K562 (cell line): ENCODE results near the gene HSD17B2. TPM values are rescaled to one million over a fixed set of nuclear protein-coding genes. Genes with fewer than 3 reads are reported as not detected.

ENCODE experiments used
- ATAC-seq: fragments of 200-7000 bp; cut with Tn5 transposase; 3 replicates; pipeline ENCODE4 v1.9.1; 2020; ENCODE audit warnings: moderate library complexity
- BruUV-seq: library from RNA; stranded (reverse); fragments of 400-500 nt; replicated peaks from 2 replicates; lab custom pipeline; 2021; lab: Mats Ljungman, UMichigan
- CTCF ChIA-PET: fragments of 300-600 bp; formaldehyde crosslinking; extraction: SDS; loops from one replicate; lab custom pipeline; 2021; ENCODE audit warnings: low intra/inter-chr PET ratio; lab: Yijun Ruan, JAX
- POLR2A ChIA-PET: fragments of 300-600, 350-650 bp; sonication (Branson Sonifier 250); formaldehyde crosslinking; extraction: SDS; loops from one replicate; lab custom pipeline; 2021; ENCODE audit warnings: antibody characterized with exemption, inconsistent platforms; lab: Yijun Ruan, JAX
- DNase-seq, 4 experiments: peaks; one replicate each; pipeline versions ENCODE4 v3.0.0 to v3.0.0-alpha.2; 2011 to 2018; ENCODE audit warnings: low spot score in 3 of 4, mixed read lengths in 3 of 4; ENCODE audit errors: extremely low read depth in 1 of 4
- FAIRE-seq: peaks from 2 replicates; lab custom pipeline; 2011; peaks lifted over from hg19 to GRCh38; lab: Jason Lieb, UNC
- H2AFZ ChIP-seq: 2 replicates; pipeline ENCODE4 v1.6.0; 2011; ENCODE audit warnings: low read depth, low read length, control low read depth, inconsistent platforms
- H3K27ac ChIP-seq: fragments of 200-600 bp; 3 replicates; pipeline ENCODE4 v1.8.0; 2011; ENCODE audit warnings: low read depth, mild to moderate bottlenecking, control low read depth, inconsistent platforms, low read length, moderate library complexity, mixed read lengths; ENCODE audit errors: extremely low read depth
- H3K27me3 ChIP-seq, 2 experiments: fragments of 300-600 bp in 1 of 2; 2 replicates in 1 of 2; 3 replicates in 1 of 2; pipeline versions ENCODE4 v1.6.0 to v1.8.0; 2011; ENCODE audit warnings: inconsistent platforms in 2 of 2, low read length in 2 of 2, mild to moderate bottlenecking in 1 of 2, mixed read lengths in 1 of 2, moderate library complexity in 1 of 2; ENCODE audit not compliant: control insufficient read depth in 2 of 2, insufficient read depth in 2 of 2
- H3K36me3 ChIP-seq: fragments of 300-600 bp; 3 replicates; pipeline ENCODE4 v1.8.0; 2011; ENCODE audit warnings: mild to moderate bottlenecking, low read length, inconsistent platforms; ENCODE audit not compliant: control insufficient read depth, insufficient read depth
- H3K4me1 ChIP-seq, 2 experiments: fragments of 200-600 bp in 1 of 2; replicated peaks in 1 of 2; 2 replicates in 1 of 2; 3 replicates in 1 of 2; pipeline versions ENCODE4 v1.5.1 to v1.8.0; 2011; ENCODE audit warnings: inconsistent platforms in 2 of 2, low read length in 2 of 2, mild to moderate bottlenecking in 1 of 2, mixed read lengths in 1 of 2, moderate library complexity in 1 of 2; ENCODE audit not compliant: control insufficient read depth in 2 of 2, insufficient read depth in 2 of 2
- H3K4me2 ChIP-seq: 2 replicates; pipeline ENCODE4 v1.6.1; 2011; ENCODE audit warnings: low read length, control low read depth, inconsistent platforms, mixed read lengths; ENCODE audit not compliant: insufficient read depth
- H3K4me3 ChIP-seq: fragments of 200-600 bp; sonication (generic), shearing (Covaris generic); 2 replicates; pipeline ENCODE4 v1.5.1; 2016; ENCODE audit warnings: control low read depth, inconsistent platforms
- H3K79me2 ChIP-seq: fragments of 200-600 bp; 3 replicates; pipeline ENCODE4 v1.8.0; 2011; ENCODE audit warnings: low read length, inconsistent platforms; ENCODE audit not compliant: control insufficient read depth, insufficient read depth
- H3K9ac ChIP-seq, 2 experiments: 2 replicates each; pipeline versions ENCODE4 v1.6.0 to v1.6.1; 2011; ENCODE audit warnings: low read depth in 2 of 2, low read length in 2 of 2, control low read depth in 1 of 2, inconsistent platforms in 1 of 2, mild to moderate bottlenecking in 1 of 2, mixed read lengths in 1 of 2; ENCODE audit not compliant: insufficient read depth in 1 of 2
- H3K9me1 ChIP-seq: one replicate; pipeline ENCODE4 v1.6.0; 2011; ENCODE audit warnings: inconsistent platforms, mild to moderate bottlenecking, low read length, moderate library complexity; ENCODE audit not compliant: control insufficient read depth, insufficient read depth
- H3K9me3 ChIP-seq: replicated peaks from 2 replicates; pipeline ENCODE4 v1.5.1; 2011; ENCODE audit warnings: low read depth, low read length, inconsistent platforms; ENCODE audit not compliant: control insufficient read depth, insufficient read depth
- H4K20me1 ChIP-seq: replicated peaks from 2 replicates; pipeline ENCODE4 v1.6.1; 2011; ENCODE audit warnings: low read length, inconsistent platforms, mixed read lengths; ENCODE audit not compliant: control insufficient read depth, insufficient read depth
- CTCFL ChIP-seq: IDR thresholded peaks from 2 replicates; pipeline ENCODE4 v1.6.1; 2011; ENCODE audit warnings: borderline replicate concordance, low read depth, mild to moderate bottlenecking, moderate library complexity, low read length; ENCODE audit not compliant: insufficient read depth, poor library complexity, severe bottlenecking
- IRF1 ChIP-seq: sonication (generic); formaldehyde crosslinking; IDR thresholded peaks from 2 replicates; pipeline ENCODE4 v1.8.0; 2022; ENCODE audit warnings: missing genetic modification reagents, mild to moderate bottlenecking, borderline replicate concordance
- RAD21 ChIP-seq, 2 experiments: fragments of 250-450 bp in 1 of 2; fragments of 450-650 bp in 1 of 2; sonication (Bioruptor Pico) in 1 of 2; formaldehyde crosslinking in 1 of 2; IDR thresholded peaks in 1 of 2; conservative IDR thresholded peaks in 1 of 2; 2 replicates each; pipeline versions ENCODE4 v1.4.0 to v1.8.0; 2020 to 2022; ENCODE audit warnings: mild to moderate bottlenecking in 2 of 2, moderate library complexity in 1 of 2
- SIN3B ChIP-seq: fragments of 450-650 bp; IDR thresholded peaks from 2 replicates; pipeline ENCODE4 v1.6.1; 2017; ENCODE audit warnings: low read depth, mild to moderate bottlenecking, moderate library complexity
- WGBS: fragments of 100-300 bp; shearing (Covaris generic); methylation state at CpG from one replicate; pipeline ENCODE4 v1.1.6; 2016; ENCODE audit warnings: low coverage, mixed read lengths; ENCODE audit not compliant: insufficient coverage; ENCODE audit errors: missing lambda C conversion rate; 5-methylcytosine and 5-hydroxymethylcytosine counted together
- in situ Hi-C: fragments of 300-500 bp; cut with MboI; formaldehyde crosslinking; loops from 4 replicates; pipeline ENCODE4 v1.15.0; 2018; ENCODE audit warnings: inconsistent platforms, mixed read lengths
- intact Hi-C: fragments of 100-400 bp; cut with micrococcal nuclease; formaldehyde crosslinking; loops from 2 replicates; pipeline ENCODE4 v1.14.2; 2022
- polyA plus RNA-seq, 8 experiments: library from polyadenylated mRNA; depleted of rRNA in 4 of 8; stranded (reverse) in 5 of 8; unstranded in 3 of 8; fragments of >200 nt; fragmentation: Nextera tagmentation in 2 of 8; fragmentation: Illumina TruSeq in 1 of 8; extraction: Ambion mirVana in 2 of 8; extraction: Trizol in 1 of 8; gene quantifications; 2 replicates each; pipeline versions ENCODE4 v1.2.1 to v1.2.3, GENCODE V29; 2011 to 2014; ENCODE audit warnings: inconsistent platforms in 1 of 8, missing spikeins in 1 of 8
- total RNA-seq, 7 experiments: library from RNA; depleted of rRNA in 6 of 7; stranded (reverse); fragments of >200 nt in 6 of 7; fragmentation: Illumina TruSeq in 2 of 7; extraction: Trizol in 2 of 7; gene quantifications; 2 replicates each; pipeline versions ENCODE4 v1.2.1 to v1.2.3, GENCODE V29; 2011 to 2021; ENCODE audit warnings: low replicate concordance in 1 of 7
- TF ChIP-seq, protein P1 (sequence below), 2 experiments: fragments of 450-650 bp; formaldehyde crosslinking in 1 of 2; IDR thresholded peaks; 2 replicates each; pipeline versions ENCODE4 v1.4.0 to v1.6.1; 2014 to 2020; ENCODE audit warnings: mild to moderate bottlenecking in 2 of 2, borderline replicate concordance in 1 of 2, low read depth in 1 of 2

HSD17B2 gene
- total and polyA plus RNA-seq, 9 of the 15 experiments (the other 6 are each of a cell fraction or from before 2014, with no cell fraction given), result not detected

DNA sequence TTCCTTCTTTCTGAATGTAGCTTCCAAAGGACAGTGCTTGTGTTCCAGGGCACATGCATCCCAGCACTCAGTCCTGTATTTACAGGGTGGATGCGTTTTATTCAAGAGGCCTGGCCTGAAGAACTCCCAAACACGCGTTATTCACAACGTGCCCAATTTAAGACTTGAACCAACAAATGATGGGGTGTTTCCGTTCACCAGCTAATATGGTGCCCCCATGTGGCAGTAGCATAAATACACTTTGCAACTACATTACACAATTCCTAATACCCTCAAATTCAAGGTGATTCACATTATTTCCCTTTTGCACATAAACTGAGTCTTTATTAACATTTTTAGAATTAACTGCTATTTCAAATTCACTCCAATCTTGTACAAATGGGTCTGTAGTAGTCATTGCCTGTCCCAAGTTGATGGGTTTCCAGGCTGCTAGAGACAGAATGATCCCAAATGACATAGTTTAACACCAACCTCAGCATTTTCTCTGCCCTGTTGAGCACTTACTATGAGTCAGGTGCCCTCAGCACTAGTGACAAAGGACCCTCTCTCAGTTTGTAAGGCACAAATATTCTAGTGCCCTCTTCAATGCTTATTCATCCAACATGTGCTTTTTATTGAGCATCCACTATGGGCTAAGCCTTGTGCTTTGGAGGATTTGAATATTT lies 26.9 kb downstream of the HSD17B2 start:
- no peaks in the 10 kb centered on the region for H3K4me1 ChIP-seq
- peak; percentile 48 to 54 (median 53) for DNase-seq
- H3K9me3 ChIP-seq, result no peaks in the 10 kb centered on the region
- no peaks in the 10 kb centered on the region for H3K79me2 ChIP-seq
- H3K36me3 ChIP-seq, result no peaks in the 10 kb centered on the region
- no TSS peak for BruUV-seq
- no peak overlapping the region for H3K4me3 ChIP-seq
- peaks cover 3 to 13% of the 10 kb centered on the region in 2 experiments; a peak in 3 of 5 replicates for H3K27me3 ChIP-seq
- POLR2A ChIA-PET, result interaction anchor here (1.1 kb wide), 1 partner anchor 16 kb away, joined by 3 read pairs; no protein-coding TSS in a partner anchor
- in situ Hi-C loops (no loop called here), intact Hi-C loops (loop anchor here (1.0 kb wide), 1 partner anchor 172 kb away; no protein-coding TSS in a partner anchor)
- FAIRE-seq, result no peak
- no peak overlapping the region for H2AFZ ChIP-seq
- no peaks in the 10 kb centered on the region for H4K20me1 ChIP-seq
- no peak overlapping the region for H3K9ac ChIP-seq
- H3K9me1 ChIP-seq, result no peaks in the 10 kb centered on the region
- CTCF ChIA-PET, result interaction anchor here (1.5 kb wide), 1 partner anchor 121 kb away, joined by 7 read pairs; no protein-coding TSS in a partner anchor
- WGBS, result 0% methylated on average over 5 of the region's 5 CpGs
- ATAC-seq, result peak; percentile 71
- H3K27ac ChIP-seq, result no peak overlapping the region
- H3K4me2 ChIP-seq, result no peak overlapping the region
- TF ChIP-seq RAD21 (CRISPR knock-in tag; conservative IDR thresholded peaks at IDR 0.05 in 1 of 2, IDR thresholded peaks at IDR 0.05 in 1 of 2) (peak; percentile 45 to 59), IRF1 (CRISPR knock-in tag) (no peak), CTCFL (peak; percentile 21), SIN3B (no peak)
- TF ChIP-seq, protein P1, sequence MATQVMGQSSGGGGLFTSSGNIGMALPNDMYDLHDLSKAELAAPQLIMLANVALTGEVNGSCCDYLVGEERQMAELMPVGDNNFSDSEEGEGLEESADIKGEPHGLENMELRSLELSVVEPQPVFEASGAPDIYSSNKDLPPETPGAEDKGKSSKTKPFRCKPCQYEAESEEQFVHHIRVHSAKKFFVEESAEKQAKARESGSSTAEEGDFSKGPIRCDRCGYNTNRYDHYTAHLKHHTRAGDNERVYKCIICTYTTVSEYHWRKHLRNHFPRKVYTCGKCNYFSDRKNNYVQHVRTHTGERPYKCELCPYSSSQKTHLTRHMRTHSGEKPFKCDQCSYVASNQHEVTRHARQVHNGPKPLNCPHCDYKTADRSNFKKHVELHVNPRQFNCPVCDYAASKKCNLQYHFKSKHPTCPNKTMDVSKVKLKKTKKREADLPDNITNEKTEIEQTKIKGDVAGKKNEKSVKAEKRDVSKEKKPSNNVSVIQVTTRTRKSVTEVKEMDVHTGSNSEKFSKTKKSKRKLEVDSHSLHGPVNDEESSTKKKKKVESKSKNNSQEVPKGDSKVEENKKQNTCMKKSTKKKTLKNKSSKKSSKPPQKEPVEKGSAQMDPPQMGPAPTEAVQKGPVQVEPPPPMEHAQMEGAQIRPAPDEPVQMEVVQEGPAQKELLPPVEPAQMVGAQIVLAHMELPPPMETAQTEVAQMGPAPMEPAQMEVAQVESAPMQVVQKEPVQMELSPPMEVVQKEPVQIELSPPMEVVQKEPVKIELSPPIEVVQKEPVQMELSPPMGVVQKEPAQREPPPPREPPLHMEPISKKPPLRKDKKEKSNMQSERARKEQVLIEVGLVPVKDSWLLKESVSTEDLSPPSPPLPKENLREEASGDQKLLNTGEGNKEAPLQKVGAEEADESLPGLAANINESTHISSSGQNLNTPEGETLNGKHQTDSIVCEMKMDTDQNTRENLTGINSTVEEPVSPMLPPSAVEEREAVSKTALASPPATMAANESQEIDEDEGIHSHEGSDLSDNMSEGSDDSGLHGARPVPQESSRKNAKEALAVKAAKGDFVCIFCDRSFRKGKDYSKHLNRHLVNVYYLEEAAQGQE (IDR thresholded peaks at IDR 0.05; ENCODE audit: borderline replicate concordance), result peak; percentile 26; the same call in 1 of the 2 replicates
- TF ChIP-seq, protein P1 (CRISPR knock-in tag; IDR thresholded peaks at IDR 0.05; ENCODE audit: low read depth), result no peak
